Esophagus mucosa (tissue), 1 donor: ENCODE data around the gene MOCS1. TPM values are rescaled to one million over a fixed set of nuclear protein-coding genes. Genes with fewer than 3 reads are reported as not detected.
"Not testable (repeated sequence)": the region's sequence is repeated elsewhere in the genome, so short reads cannot be mapped to it uniquely, and the experiment has no call there.

Experiments
- ATAC-seq: fragments of 200-7000 bp; cut with Tn5 transposase; one replicate; pipeline ENCODE4 v1.9.1; 2020
- total RNA-seq: library from RNA; stranded (reverse); gene quantifications from one replicate; pipeline ENCODE4 v1.2.4, GENCODE V29; 2023
- donor health status: DM: yes; HTN: yes; CAD: no.

The MOCS1 gene
- 4.3 TPM for total RNA-seq

- ATAC-seq: peak; percentile 82
These were observed at the start of gene MOCS1 for GRCh38 chr6:39934131-39934757. TSS of gene MOCS1 (minus strand) at chr6:39934462. CDS start at chr6:39934417, 45 bp downstream.

DNA sequence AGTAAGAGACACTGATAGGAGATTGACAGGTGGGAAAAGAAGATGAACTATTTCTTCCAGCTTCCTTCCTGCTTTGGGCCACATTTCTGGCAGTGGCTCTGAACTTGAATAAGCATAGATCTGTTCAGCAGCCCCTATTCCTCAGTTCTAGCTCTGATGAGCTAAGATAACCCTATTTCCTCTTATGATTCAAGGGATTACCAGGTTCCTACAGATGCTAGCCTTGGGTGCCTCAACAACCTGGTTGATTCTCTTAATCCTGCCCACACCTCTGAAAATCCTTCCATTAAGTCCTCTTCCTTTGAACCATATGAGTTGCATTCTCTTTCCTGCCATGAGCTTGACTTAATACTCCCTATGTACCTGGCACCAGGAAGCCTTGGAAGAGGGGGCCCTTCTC, 49.8 kb upstream of the MOCS1 start:
- ATAC-seq: peak; percentile 78

DNA sequence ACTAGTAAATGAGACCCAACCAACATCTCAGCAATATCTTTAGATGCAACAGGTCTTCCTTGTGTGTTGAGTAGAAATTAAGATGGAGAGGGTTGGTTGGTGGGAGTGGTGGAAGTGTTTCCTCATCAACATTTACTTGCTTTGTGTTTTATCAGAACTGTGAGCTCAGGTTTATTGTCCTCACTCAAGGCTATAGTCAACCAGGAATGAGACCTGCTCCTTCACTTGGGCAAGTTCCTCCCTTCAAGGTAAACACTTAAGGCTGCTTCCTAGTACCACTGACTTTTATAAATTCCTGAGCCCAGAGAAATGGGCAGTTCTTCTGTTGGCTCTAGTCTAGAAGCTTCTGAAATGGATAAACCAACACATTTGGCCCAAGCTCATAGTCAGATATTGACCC, 48.9 kb upstream of the MOCS1 start:
- no peak for ATAC-seq

GRCh38 chr6:39982720-39983119, 48.5 kb upstream of the MOCS1 start:
- no peak for ATAC-seq

DNA sequence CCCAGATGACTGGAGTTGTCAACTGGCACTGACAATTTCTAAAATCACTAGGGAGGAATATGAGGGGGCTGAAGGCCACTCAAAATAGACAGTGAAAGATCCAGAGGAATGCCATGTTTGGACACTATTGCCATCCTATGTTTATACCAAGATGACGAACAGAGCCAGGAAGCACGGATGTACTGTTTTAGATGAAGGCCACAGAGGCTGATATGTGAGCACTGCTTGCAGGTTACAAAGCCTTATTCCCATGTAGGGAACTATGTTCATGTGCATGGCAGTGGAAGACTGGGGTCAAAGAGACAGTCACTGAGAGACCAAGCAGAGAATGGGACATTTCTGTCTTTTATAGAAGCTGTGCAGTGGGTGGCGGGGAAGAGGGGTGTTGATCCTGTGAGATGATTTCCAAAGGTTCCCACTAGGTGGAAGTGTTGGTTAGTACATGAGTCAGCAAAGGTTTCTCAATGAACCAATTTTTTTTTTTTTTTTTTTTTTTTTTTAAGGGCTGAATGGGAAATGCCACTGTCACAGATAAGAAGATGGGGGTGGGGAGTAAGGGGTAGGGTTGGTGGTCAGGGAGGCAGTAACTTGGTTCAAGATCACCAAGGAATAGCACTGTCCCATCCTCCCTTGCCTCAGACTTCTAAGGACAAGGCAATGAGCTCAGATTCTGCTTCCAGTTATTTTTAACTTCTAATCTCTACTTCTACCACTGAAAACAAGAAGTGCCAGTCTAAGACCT, 46.7 kb upstream of the MOCS1 start:
- ATAC-seq: peak; percentile 54

DNA sequence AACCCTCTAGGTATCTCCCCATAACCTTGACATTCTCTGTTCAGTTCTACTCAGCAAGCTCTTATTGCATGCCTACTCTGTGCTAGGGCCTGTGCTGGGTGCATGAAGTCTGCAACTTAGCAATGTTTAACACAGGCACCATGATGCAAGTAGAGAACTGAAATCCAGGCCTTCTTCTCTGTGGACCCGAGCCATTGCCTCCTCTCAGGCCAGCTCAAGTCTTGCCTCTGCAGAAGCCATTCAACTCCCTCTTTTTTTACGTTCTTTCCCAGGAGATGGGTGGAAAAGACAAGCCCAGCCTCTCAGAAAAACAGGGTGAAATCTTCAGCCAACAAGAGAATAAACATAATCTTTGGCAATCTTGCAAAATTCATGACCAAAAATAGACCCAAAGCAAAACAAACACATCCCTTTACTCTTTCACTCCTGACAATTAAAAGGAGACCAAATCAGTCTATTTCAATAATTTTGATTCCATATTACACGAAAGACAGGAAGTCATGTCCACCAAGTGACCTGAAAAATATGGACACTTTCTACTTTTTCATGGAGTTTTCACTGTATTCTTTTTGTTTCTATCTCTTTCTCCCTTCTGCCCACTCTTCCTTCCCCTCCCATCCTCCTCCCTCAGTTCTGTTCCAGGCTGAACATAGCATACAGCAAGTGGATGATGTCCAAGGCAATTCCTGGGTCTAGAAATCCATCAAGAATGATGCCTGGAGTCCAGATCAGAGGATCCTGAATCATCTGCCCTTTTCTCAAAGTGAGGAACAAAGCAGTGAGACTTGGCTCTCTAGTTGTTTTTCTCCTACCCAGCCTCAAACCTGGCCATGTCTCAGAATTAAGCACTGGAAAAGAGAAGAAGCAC, 45.4 kb upstream of the MOCS1 start:
- no peak for ATAC-seq

DNA sequence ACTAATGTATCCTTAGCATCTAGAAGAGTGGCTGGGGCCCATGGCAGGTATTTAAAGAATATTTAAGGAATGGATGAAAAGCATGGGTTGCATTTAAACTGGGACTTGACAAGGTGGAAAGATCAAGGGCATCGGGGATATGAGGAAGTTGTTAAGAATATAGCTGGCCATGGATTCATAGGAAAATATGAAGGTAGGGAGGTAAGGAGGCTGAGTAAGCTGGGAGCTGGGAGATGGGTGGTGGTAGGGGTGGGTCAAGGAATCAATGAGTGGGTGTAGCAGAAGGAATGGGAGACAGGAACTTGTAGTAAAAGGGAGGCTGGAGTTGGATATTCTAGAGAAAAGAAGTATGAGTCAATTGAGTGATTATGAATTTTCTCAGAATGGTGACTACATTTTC, 44.0 kb upstream of the MOCS1 start:
- no peak for ATAC-seq

- ATAC-seq: no peak
These were observed 39.4 kb upstream of the MOCS1 start for GRCh38 chr6:39973661-39974060.

- ATAC-seq: not testable (repeated sequence)
These were observed 38.5 kb upstream of the MOCS1 start for GRCh38 chr6:39972717-39973116.

DNA sequence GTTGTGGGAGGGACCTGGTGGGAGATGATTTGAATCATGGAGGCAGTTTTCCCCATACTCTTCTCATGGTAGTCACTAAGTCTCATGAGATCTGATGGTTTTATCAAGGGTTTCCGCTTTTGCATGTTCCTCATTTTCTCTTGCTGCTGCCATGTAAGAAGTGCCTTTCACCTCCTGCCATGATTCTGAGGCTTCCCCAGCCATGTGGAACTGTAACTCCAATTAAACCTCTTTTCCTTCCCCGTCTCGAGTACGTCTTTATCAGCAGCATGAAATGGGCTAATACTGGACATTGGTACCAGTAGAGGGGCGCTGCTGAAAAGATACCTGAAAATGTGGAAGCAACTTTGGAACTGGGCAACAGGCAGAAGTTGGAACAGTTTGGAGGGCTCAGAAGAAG, 36.9 kb upstream of the MOCS1 start:
- ATAC-seq: not testable (repeated sequence)

DNA sequence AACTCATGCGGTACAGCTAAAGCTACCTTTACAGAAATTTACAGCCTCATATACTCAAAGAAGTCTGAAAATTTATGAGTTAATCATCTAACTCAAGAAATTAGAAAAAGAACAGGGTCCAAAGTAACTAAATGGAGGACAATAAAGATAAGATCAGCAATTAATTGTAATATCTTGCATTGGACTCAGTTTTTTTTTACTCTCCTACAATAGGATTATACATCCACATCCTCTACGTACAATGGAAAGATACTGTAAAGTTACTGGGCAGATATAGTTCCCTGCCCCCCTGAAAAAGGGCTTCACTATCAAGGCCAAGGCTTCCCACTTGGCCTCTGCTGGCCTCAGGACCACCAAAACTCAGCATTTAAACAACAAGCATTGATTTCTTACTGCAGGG, 31.5 kb upstream of the MOCS1 start:
- ATAC-seq: no peak

- ATAC-seq: no peak
These were observed 30.3 kb upstream of the MOCS1 start for GRCh38 chr6:39964530-39964929.

DNA sequence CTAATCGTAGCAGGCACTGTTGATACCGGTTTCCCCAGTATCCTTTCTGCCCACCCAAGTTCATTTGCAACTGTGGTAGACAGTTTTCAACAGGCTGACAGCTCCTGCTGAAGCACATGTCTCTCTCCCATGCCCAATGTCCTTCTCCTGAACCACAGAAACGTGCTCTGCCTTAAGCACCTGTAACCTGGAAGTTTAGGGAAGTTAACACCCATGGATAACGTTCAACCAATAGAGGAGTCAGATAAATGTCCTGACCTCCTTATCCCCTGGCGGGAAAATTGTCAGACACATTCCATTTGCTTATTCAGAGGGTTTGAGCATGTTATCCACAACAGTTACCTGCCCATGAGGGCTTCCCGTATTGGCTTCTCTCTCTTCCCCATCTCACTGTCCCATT, 29.8 kb upstream of the MOCS1 start:
- no peak for ATAC-seq

GRCh38 chr6:39962831-39963230, 28.6 kb upstream of the MOCS1 start:
- no peak for ATAC-seq

GRCh38 chr6:39961178-39961577, 26.9 kb upstream of the MOCS1 start:
- no peak for ATAC-seq

GRCh38 chr6:39958947-39959346, 24.7 kb upstream of the MOCS1 start:
- ATAC-seq: no peak

DNA sequence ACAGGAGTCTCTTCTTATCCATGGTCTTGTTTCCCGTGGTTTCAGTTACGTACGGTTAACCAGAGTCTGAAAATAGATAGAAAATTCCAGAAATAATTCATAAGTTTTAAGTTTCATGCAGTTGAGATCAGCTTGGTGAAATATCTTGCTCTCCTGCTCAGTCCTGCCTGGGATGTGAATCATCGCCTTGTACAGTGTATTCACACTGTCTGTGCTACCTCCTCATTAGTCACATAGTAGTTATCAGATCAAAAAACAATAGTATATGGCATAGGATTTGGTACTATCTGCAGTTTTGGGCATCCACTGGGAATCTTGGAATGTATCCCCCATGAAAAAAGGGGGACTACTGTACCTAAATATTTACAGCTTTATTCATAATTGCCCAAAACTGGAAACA, 22.7 kb upstream of the MOCS1 start:
- ATAC-seq: peak; percentile 71

DNA sequence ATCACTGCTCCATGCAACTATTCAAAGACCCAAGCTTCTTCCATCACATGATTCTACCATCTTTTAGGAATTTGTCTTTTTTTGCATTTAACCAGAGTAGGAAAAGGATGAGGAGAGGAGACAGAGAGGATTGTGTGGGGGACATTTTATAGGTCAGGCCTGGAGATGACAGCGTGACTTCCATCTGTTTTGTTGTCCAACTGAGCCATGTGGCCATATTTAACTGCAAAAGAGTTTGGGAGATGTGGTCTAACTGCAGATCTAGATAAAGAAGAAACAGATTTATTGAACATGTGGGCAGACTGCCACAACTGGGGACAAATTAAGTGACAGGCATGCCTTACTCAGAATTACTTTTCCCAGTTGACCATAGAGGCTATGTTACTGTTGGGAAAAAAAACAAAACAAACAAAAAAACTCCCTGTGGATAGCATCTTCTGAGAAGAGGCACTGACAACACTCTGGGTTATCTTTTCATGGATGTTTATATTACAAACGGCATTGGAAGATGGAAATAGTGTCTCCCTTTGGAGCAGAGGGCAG, 18.9 kb upstream of the MOCS1 start:
- ATAC-seq: no peak

DNA sequence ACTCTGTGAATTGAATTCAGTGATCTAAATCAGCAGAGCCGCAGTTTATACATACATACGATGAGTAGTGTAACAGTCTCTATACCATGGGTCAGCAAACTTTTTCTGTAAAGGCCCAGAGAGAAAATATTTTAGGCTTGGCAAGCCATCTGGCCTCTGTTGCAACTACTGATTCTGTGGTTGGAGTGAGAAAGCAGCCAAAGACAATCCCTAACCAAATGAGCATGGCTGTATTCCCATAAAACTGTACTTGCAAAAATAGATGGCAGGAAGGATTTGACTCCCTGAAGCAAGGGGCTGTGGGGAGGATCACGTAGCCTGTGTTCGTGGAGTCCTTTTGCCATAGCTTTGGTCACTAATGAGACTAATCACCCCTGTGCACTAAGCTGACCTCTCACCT, 17.9 kb upstream of the MOCS1 start:
- ATAC-seq: no peak

GRCh38 chr6:39951716-39952115, 17.5 kb upstream of the MOCS1 start:
- no peak for ATAC-seq

DNA sequence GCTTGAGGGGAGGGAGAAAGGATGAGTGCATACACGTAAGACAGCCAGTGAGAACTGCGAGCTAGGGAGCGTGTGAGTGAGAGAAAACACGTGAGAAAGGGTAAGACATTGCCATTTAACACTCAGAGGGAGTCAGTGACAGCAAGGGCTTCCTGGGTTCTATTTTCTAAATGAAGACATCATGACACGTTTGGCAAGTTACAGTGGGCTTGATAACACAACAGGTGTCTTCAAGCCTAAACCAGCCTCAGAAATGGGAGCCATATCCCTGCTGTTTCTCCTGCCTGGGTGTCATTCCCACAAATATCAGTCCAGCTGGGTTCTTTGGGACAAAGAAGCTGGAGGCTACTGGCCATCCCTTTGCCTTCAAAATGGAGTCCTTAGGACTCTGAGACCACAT, 16.9 kb upstream of the MOCS1 start:
- ATAC-seq: no peak

GRCh38 chr6:39950125-39950720, 16.0 kb upstream of the MOCS1 start:
- no peak for ATAC-seq
